PC-9 (cell line): ENCODE results near the gene PSMA6. TPM values are rescaled to one million over a fixed set of nuclear protein-coding genes. Genes with fewer than 3 reads are reported as not detected.

Source experiments
- BruUV-seq: library from RNA; stranded (reverse); fragments of 400-500 nt; replicated peaks from 2 replicates; lab custom pipeline; 2021; lab: Mats Ljungman, UMichigan
- CTCF ChIA-PET: fragments of 300-600 bp; sonication (Branson Sonifier 250); formaldehyde crosslinking; loops from one replicate; lab custom pipeline; 2022; ENCODE audit warnings: antibody characterized with exemption; lab: Charles Lee
- POLR2A ChIA-PET: fragments of 300-600 bp; sonication (Branson Sonifier 250); formaldehyde crosslinking; loops from one replicate; lab custom pipeline; 2022; ENCODE audit warnings: antibody characterized with exemption; ENCODE audit not compliant: unreplicated experiment; lab: Charles Lee
- DNase-seq, 2 experiments: peaks; one replicate each; pipeline versions ENCODE4 v3.0.0 to v3.0.0-alpha.2; 2015 to 2022; ENCODE audit warnings: mixed read lengths in 1 of 2
- H2AFZ ChIP-seq: fragments of 200-600 bp; sonication (generic); 2 replicates; pipeline ENCODE4 v1.8.1; 2017; ENCODE audit warnings: antibody characterized with exemption
- H3F3A ChIP-seq: fragments of 200-600 bp; sonication (generic); 2 replicates; pipeline ENCODE4 v1.8.1; 2017; ENCODE audit warnings: antibody characterized with exemption, mild to moderate bottlenecking, low read depth; ENCODE audit not compliant: insufficient read depth
- H3K27ac ChIP-seq: fragments of 200-600 bp; sonication (generic); 2 replicates; pipeline ENCODE4 v1.6.1; 2016; ENCODE audit warnings: mixed run types
- H3K27me3 ChIP-seq: fragments of 200-600 bp; sonication (generic); 2 replicates; pipeline ENCODE4 v1.6.1; 2016; ENCODE audit warnings: low read depth, mixed run types; ENCODE audit not compliant: insufficient read depth
- H3K36me3 ChIP-seq: fragments of 200-600 bp; sonication (generic); 2 replicates; pipeline ENCODE4 v1.6.1; 2016; ENCODE audit warnings: low read depth, mixed run types
- H3K4me1 ChIP-seq: fragments of 200-600 bp; sonication (generic); replicated peaks from 2 replicates; pipeline ENCODE4 v1.6.1; 2016; ENCODE audit warnings: mixed run types; ENCODE audit not compliant: insufficient read depth
- H3K4me2 ChIP-seq: fragments of 200-600 bp; sonication (generic); 2 replicates; pipeline ENCODE4 v1.6.1; 2017; ENCODE audit warnings: mixed run types
- H3K4me3 ChIP-seq: fragments of 200-600 bp; sonication (generic); 2 replicates; pipeline ENCODE4 v1.6.1; 2016; ENCODE audit warnings: mixed run types
- H3K79me2 ChIP-seq: fragments of 200-600 bp; sonication (generic); 2 replicates; pipeline ENCODE4 v1.6.1; 2017; ENCODE audit warnings: low read depth, mixed run types
- H3K9me2 ChIP-seq: fragments of 200-600 bp; sonication (generic); 2 replicates; pipeline ENCODE4 v1.8.1; 2017; ENCODE audit warnings: mild to moderate bottlenecking; ENCODE audit not compliant: insufficient read depth
- H3K9me3 ChIP-seq: fragments of 200-600 bp; sonication (generic); 2 replicates; pipeline ENCODE4 v1.8.1; 2016; ENCODE audit warnings: low read depth; ENCODE audit not compliant: insufficient read depth
- H4K20me1 ChIP-seq: fragments of 200-600 bp; sonication (generic); 2 replicates; pipeline ENCODE4 v1.8.1; 2017; ENCODE audit not compliant: insufficient read depth
- EZH2 ChIP-seq: fragments of 200-600 bp; sonication (generic); IDR thresholded peaks from 2 replicates; pipeline ENCODE4 v1.8.0; 2017; ENCODE audit warnings: antibody characterized with exemption, low read depth
- intact Hi-C: fragments of 100-400 bp; cut with micrococcal nuclease; formaldehyde crosslinking; loops from one replicate; pipeline ENCODE4 v1.10.0; 2022; ENCODE audit not compliant: unreplicated experiment
- total RNA-seq: library from RNA; stranded (reverse); gene quantifications from 2 replicates; pipeline ENCODE4 v1.2.3, GENCODE V29; 2021
- TF ChIP-seq, protein P1 (sequence below): fragments of 200-600 bp; sonication (generic); conservative IDR thresholded peaks from 2 replicates; pipeline ENCODE4 v1.6.1; 2017; ENCODE audit warnings: mixed run types, antibody characterized with exemption, mild to moderate bottlenecking, moderate library complexity

PSMA6 gene
- total RNA-seq, 1 experiment from 2014 or later, result 188 TPM

DNA sequence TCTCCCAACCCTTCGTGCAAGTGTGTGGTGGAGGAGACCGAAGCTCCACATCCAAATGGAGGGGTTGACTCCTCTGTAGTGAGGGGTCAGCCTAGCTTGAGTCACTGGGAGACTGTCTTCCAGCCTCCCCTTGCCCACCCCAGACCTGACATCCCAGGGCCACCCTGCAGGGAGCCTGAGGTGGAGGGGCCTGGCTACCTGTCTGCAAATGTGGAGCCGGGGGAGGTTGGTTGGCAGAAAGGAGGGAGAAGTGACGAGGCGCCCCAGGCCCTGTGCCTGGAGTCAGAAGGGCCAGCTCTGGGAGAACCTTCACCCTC is 74.8 kb downstream of the PSMA6 start:
- TF ChIP-seq, protein P1, sequence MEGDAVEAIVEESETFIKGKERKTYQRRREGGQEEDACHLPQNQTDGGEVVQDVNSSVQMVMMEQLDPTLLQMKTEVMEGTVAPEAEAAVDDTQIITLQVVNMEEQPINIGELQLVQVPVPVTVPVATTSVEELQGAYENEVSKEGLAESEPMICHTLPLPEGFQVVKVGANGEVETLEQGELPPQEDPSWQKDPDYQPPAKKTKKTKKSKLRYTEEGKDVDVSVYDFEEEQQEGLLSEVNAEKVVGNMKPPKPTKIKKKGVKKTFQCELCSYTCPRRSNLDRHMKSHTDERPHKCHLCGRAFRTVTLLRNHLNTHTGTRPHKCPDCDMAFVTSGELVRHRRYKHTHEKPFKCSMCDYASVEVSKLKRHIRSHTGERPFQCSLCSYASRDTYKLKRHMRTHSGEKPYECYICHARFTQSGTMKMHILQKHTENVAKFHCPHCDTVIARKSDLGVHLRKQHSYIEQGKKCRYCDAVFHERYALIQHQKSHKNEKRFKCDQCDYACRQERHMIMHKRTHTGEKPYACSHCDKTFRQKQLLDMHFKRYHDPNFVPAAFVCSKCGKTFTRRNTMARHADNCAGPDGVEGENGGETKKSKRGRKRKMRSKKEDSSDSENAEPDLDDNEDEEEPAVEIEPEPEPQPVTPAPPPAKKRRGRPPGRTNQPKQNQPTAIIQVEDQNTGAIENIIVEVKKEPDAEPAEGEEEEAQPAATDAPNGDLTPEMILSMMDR, result no peak
- no peak for TF ChIP-seq EZH2
- peaks cover 31% of the 10 kb centered on the region for H3F3A ChIP-seq
- H3K4me2 ChIP-seq, result no peak overlapping the region
- no peaks in the 10 kb centered on the region for H4K20me1 ChIP-seq
- no peak for DNase-seq
- H3K27me3 ChIP-seq, result no peaks in the 10 kb centered on the region
- no peak overlapping the region for H2AFZ ChIP-seq
- no peaks in the 10 kb centered on the region for H3K79me2 ChIP-seq
- H3K36me3 ChIP-seq, result no peaks in the 10 kb centered on the region
- ChIA-PET CTCF (interaction anchor here (0.6 kb wide), 1 partner anchor 55 kb away, joined by 7 read pairs; no protein-coding TSS in a partner anchor), POLR2A (no interaction called here)
- H3K9me2 ChIP-seq, result no peaks in the 10 kb centered on the region
- H3K27ac ChIP-seq, result no peak overlapping the region
- intact Hi-C loops, result no loop called here
- H3K9me3 ChIP-seq, result no peaks in the 10 kb centered on the region
- peaks cover 31% of the 10 kb centered on the region for H3K4me1 ChIP-seq
- BruUV-seq, result no TSS peak
- no peak overlapping the region for H3K4me3 ChIP-seq

Other genes with a start within 250 kb of the PSMA6 start
- gene FAM177A1, start 246.1 kb upstream of the PSMA6 start, total RNA-seq, result 31.6 and 34.4 TPM in 2 replicates
- gene PPP2R3C, start 170.4 kb upstream of the PSMA6 start, total RNA-seq, result 13.3 and 15.4 TPM in 2 replicates
- 18.2 and 24.7 TPM in 2 replicates for gene PRORP, start 169.8 kb upstream of the PSMA6 start, total RNA-seq
- gene NFKBIA, start 112.4 kb downstream of the PSMA6 start, total RNA-seq, result 30.2 and 34.8 TPM in 2 replicates
- not detected in 2 replicates for gene INSM2, start 241.8 kb downstream of the PSMA6 start, total RNA-seq